ENCODE results near the gene SUN1. TPM values are rescaled to one million over a fixed set of nuclear protein-coding genes. Genes with fewer than 3 reads are reported as not detected.

The SUN1 gene
- total RNA-seq, 1 donor from 2014 or later: 111 TPM

DNA sequence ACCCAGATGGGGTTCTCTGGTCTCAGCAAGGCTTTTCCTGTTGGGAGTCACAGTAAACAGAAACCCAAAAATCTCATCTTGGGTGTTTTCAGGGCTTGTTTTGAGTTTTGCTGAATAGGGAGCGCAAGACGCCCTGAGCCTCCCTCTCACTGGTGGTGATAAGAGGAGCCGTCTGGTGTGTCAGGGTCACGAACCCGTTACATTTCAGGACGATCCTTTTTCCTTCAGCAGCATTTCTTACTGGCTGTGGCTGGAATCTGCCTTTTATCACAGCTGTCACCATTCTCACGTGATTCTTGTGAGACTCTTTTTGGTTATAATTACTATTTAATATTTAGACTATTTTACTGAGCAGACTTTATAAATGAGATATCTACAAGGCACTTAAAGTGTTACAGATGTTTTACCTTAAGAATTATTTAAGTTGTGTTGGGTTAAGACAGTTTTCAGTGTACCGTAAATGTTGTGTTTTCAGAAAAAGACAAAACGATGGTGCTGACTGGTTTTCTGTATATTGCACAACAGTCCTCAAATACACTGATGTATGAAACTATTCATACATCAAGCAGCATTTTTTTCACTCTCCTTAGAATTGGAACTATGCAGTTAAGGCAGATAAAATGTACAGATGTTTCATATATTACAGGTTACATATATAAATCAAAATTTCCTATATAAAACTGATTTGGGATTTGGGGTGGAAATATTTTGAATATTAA, 41.9 kb downstream of the SUN1 start:
- ATAC-seq: no peak
- intact Hi-C loops (cut with DNase I): no loop called here

DNA sequence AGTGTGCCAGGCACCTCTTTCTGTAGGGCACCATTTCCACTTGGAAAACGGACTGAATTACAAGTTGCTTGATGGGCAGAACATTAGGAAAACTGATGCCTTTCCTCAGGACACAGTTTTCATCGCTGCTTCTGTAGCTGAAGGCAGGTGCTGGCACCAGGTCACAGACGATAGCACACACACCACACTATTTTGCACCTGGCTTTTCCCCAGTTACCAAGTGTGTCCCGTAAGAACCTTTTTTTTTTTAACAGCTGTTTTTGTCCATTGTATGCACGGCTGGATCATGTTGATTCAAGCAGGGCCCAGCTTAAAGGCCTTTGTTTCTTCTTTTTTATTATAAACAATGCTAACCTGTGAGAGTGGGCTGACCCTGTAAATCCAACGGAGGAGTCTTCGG, 42.8 kb downstream of the SUN1 start:
- no peak overlapping the region for H3K27ac ChIP-seq
- no peaks in the 10 kb centered on the region for H3K9me3 ChIP-seq
- intact Hi-C loops (cut with DNase I): no loop called here
- TF ChIP-seq, protein P1, sequence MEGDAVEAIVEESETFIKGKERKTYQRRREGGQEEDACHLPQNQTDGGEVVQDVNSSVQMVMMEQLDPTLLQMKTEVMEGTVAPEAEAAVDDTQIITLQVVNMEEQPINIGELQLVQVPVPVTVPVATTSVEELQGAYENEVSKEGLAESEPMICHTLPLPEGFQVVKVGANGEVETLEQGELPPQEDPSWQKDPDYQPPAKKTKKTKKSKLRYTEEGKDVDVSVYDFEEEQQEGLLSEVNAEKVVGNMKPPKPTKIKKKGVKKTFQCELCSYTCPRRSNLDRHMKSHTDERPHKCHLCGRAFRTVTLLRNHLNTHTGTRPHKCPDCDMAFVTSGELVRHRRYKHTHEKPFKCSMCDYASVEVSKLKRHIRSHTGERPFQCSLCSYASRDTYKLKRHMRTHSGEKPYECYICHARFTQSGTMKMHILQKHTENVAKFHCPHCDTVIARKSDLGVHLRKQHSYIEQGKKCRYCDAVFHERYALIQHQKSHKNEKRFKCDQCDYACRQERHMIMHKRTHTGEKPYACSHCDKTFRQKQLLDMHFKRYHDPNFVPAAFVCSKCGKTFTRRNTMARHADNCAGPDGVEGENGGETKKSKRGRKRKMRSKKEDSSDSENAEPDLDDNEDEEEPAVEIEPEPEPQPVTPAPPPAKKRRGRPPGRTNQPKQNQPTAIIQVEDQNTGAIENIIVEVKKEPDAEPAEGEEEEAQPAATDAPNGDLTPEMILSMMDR (IDR thresholded peaks at IDR 0.05): no peak
- H3K36me3 ChIP-seq: peaks cover 42% of the 10 kb centered on the region
- no peaks in the 10 kb centered on the region for H3K27me3 ChIP-seq (ENCODE audit: low read depth)
- DNase-seq: no peak
- H3K4me3 ChIP-seq: no peak overlapping the region
- no peak for ATAC-seq
- peaks cover 52% of the 10 kb centered on the region for H3K4me1 ChIP-seq

More for the DNA sequence above, 41.9 kb downstream of the SUN1 start:
- H3K9me3 ChIP-seq: no peaks in the 10 kb centered on the region
- peak overlapping the region; percentile 64 for H3K27ac ChIP-seq
- H3K4me3 ChIP-seq: no peak overlapping the region
- H3K4me1 ChIP-seq: peaks cover 45% of the 10 kb centered on the region
- DNase-seq: no peak
- H3K36me3 ChIP-seq: peaks cover 48% of the 10 kb centered on the region
- no peaks in the 10 kb centered on the region for H3K27me3 ChIP-seq (ENCODE audit: low read depth)
- TF ChIP-seq, protein P1 (IDR thresholded peaks at IDR 0.05): no peak

DNA sequence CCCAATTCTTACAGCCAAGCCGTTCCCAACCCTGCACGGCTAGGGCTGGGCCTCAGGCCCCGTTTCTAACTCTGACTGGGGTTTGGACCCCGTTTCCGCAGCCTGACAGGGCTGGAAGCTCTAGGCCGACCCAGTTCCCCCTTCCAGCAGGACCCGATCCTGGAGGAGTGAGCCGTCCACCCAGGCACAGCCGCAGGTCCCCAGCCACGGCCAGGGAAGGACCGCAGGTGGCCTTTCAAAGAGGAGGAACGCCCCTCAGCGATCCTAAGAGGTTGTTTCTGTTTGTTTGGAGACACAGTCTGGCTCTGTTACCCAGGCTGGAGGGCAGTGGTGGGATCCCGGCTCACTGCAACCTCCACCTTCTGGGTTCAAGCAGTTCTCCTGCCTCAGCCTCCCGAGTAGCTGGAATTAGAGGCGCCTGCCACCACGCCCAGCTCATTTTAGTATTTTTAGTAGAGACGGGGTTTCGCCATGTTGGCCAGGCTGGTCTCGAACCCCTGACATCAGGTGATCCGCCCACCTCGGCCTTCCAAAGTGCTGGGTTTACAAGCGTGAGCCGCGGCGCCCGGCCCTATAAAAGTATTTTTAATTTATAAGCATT, 43.3 kb downstream of the SUN1 start:
- ATAC-seq (no peak), DNase-seq (no peak)
- intact Hi-C loops (cut with DNase I): no loop called here
- H3K9me3 ChIP-seq: no peaks in the 10 kb centered on the region
- TF ChIP-seq, protein P1 (IDR thresholded peaks at IDR 0.05): no peak
- H3K27ac ChIP-seq: peak overlapping the region; percentile 89
- peak overlapping the region; percentile 54 for H3K4me3 ChIP-seq
- H3K36me3 ChIP-seq: peaks cover 37% of the 10 kb centered on the region
- no peaks in the 10 kb centered on the region for H3K27me3 ChIP-seq (ENCODE audit: low read depth)
- peaks cover 52% of the 10 kb centered on the region for H3K4me1 ChIP-seq

DNA sequence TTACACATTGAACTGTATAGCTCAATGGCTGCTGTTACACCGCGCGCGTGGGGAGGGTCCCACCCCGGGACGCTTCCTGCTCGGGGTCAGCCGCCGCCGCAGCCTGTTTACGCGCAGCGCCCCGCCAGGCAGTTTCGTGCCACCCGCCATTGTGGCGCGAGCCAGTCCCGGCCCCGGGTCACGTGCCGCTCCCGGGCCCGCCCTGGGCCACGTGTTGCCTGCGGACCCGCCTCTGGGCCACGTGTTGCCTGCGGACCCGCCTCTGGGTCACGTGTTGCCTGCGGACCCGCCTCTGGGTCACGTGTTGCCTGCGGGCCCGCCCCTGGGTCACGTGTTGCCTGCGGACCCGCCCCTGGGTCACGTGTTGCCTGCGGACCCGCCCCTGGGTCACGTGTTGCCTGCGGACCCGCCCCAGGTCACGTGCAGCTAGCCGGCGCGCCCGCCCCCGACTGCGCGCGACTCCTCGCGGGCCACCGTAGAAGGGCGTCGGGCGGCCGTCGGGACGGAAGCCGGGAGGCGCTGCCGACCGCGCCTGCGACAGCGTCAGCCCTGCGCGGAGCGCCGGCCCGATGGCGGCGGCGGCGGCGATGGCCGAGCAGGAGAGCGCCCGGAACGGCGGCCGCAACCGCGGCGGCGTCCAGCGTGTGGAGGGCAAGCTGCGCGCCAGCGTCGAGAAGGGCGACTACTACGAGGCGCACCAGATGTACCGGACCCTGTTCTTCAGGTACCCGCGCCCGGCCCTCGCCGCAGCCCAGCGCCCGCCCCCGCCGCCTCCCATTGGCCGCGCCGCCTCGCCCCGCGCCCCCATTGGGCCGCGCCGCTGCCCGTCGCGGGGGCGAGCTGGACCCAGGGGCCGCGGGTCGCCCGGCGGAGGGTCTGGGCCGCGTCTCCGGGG, 44.0 kb downstream of the SUN1 start, which contains the start of gene GET4:
TSS of gene GET4 (plus strand) at position 478 of the 895 bp plus-strand sequence. CDS start at position 570, 92 bp downstream.
- no peaks in the 10 kb centered on the region for H3K27me3 ChIP-seq (ENCODE audit: low read depth)
- peak within 1 kb of the TSS; percentile 89 for H3K27ac ChIP-seq
- no peaks in the 10 kb centered on the region for H3K9me3 ChIP-seq
- ATAC-seq (peak; percentile 87 to 94), DNase-seq (peak; percentile 97)
- peaks cover 29% of the 10 kb centered on the region for H3K36me3 ChIP-seq
- TF ChIP-seq, protein P1 (IDR thresholded peaks at IDR 0.05): peak; percentile 47
- H3K4me1 ChIP-seq: peaks cover 52% of the 10 kb centered on the region
- intact Hi-C loops (cut with DNase I): no loop called here
- peak within 1 kb of the TSS; percentile 68 for H3K4me3 ChIP-seq

DNA sequence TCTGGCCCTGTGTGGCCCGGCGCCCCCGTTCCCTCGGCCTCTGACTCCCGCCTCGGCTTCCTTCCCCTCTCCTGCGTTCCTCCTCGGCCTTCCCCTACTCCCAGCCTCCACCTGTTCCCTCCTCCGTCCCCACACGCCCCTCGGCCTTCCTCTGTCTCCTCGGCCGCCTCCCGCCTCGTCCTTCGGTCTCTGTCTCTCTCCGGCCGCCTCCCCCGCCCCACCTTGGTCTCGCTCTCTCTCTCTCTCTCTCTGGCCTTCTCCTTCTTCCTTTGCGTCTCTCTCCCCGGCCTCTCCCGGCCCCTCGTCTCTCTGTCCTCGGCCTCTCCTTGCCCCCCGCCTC, 44.7 kb downstream of the SUN1 start:
- no peaks in the 10 kb centered on the region for H3K27me3 ChIP-seq (ENCODE audit: low read depth)
- DNase-seq (no peak), ATAC-seq (peak; percentile 3 to 21)
- H3K27ac ChIP-seq: peak overlapping the region; percentile 82
- TF ChIP-seq, protein P1 (IDR thresholded peaks at IDR 0.05): no peak
- H3K4me3 ChIP-seq: peak overlapping the region; percentile 68
- intact Hi-C loops (cut with DNase I): no loop called here
- H3K36me3 ChIP-seq: peaks cover 23% of the 10 kb centered on the region
- H3K9me3 ChIP-seq: no peaks in the 10 kb centered on the region
- H3K4me1 ChIP-seq: peaks cover 52% of the 10 kb centered on the region
